ENCODE results near the gene NPDC1.

The NPDC1 gene

DNA sequence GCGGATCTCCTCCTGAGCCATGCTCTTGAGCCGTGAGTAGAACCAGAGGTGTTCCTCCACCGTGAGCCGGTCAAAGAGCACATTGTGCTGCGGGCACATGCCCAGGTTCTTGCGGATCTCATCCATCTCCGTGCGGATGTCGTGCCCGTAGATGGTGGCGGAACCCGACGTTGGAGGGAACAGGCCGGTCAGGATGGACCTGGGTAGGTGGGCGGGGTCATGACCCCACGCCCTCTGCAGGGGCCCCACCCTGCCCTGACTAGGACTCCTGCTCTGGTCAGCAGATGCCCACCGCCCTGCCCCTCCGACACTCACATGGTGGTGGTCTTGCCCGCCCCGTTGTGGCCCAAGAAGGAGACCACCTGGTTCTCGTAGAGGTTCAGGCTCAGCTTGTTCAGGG is 30.0 kb downstream of the NPDC1 start:
- peaks cover 0 to 3% (median 0%) of the 10 kb centered on the region in 4 experiments for H3K4me1 ChIP-seq (ENCODE audit: control extremely low read depth in 1 of 4, control insufficient read depth in 4 of 4, insufficient read depth in 4 of 4, low read length in 3 of 4)
- no peak overlapping the region for H3K4me3 ChIP-seq (ENCODE audit: control insufficient read depth in 1 of 7, extremely low read depth in 1 of 7, insufficient read depth in 4 of 7, low read depth in 2 of 7, low read length in 6 of 7)
- 98% methylated on average over 20 of the region's 21 CpGs for WGBS (ENCODE audit: insufficient coverage)
- ChIA-PET CTCF (no interaction called here), POLR2A (no interaction called here)
- no peaks in the 10 kb centered on the region for H3K9me3 ChIP-seq (ENCODE audit: control extremely low read depth in 1 of 5, control insufficient read depth in 4 of 5, insufficient read depth in 2 of 5, low read depth in 1 of 5, low read length in 4 of 5)
- no peak for DNase-seq
- no peaks in the 10 kb centered on the region for H3K27me3 ChIP-seq (replicated peaks in 2 of 5; ENCODE audit: control insufficient read depth in 4 of 5, insufficient read depth in 5 of 5, low read length in 4 of 5)
- no peak overlapping the region for H3K27ac ChIP-seq (ENCODE audit: insufficient read depth in 1 of 2, low read depth in 1 of 2, low read length in 2 of 2, poor library complexity in 1 of 2, severe bottlenecking in 2 of 2)
- H3K36me3 ChIP-seq (ENCODE audit: control insufficient read depth in 4 of 4, insufficient read depth in 4 of 4, low read length in 3 of 4) = peaks cover 2 to 91% (median 51%) of the 10 kb centered on the region in 4 experiments

DNA sequence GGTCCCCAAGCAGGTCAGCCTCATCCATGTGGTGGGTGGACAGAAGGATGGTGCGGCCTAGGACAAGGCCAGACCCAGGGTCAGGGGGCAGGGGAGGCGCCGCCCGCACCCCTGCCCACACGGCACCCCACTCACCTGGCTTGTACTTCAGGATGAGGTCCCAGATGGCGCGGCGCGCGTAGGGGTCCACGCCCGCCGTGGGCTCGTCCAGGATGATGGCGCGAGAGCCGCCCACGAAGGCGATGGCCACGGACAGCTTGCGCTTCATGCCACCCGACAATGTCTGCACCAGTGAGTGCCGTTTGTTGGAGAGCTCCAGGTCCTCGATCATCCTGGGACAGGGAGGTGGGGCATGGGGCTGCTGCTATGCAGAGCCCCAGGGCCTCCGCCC is 30.4 kb downstream of the NPDC1 start:
- WGBS (ENCODE audit: insufficient coverage) = 99% methylated on average over 24 of the region's 25 CpGs
- H3K27ac ChIP-seq (ENCODE audit: insufficient read depth in 1 of 2, low read depth in 1 of 2, low read length in 2 of 2, poor library complexity in 1 of 2, severe bottlenecking in 2 of 2) = no peak overlapping the region
- no peaks in the 10 kb centered on the region for H3K9me3 ChIP-seq (ENCODE audit: control extremely low read depth in 1 of 5, control insufficient read depth in 4 of 5, insufficient read depth in 2 of 5, low read depth in 1 of 5, low read length in 4 of 5)
- CTCF ChIA-PET = interaction anchor here (1.1 kb wide), 1 partner anchor 67 kb away, joined by 3 read pairs; no protein-coding TSS in a partner anchor
- POLR2A ChIA-PET = no interaction called here
- peaks cover 2 to 88% (median 50%) of the 10 kb centered on the region in 4 experiments for H3K36me3 ChIP-seq (ENCODE audit: control insufficient read depth in 4 of 4, insufficient read depth in 4 of 4, low read length in 3 of 4)
- H3K4me3 ChIP-seq (ENCODE audit: control insufficient read depth in 1 of 7, extremely low read depth in 1 of 7, insufficient read depth in 4 of 7, low read depth in 2 of 7, low read length in 6 of 7) = no peak overlapping the region
- H3K27me3 ChIP-seq (replicated peaks in 2 of 5; ENCODE audit: control insufficient read depth in 4 of 5, insufficient read depth in 5 of 5, low read length in 4 of 5) = no peaks in the 10 kb centered on the region
- DNase-seq = no peak
- H3K4me1 ChIP-seq (ENCODE audit: control extremely low read depth in 1 of 4, control insufficient read depth in 4 of 4, insufficient read depth in 4 of 4, low read length in 3 of 4) = peaks cover 0 to 3% (median 0%) of the 10 kb centered on the region in 4 experiments

DNA sequence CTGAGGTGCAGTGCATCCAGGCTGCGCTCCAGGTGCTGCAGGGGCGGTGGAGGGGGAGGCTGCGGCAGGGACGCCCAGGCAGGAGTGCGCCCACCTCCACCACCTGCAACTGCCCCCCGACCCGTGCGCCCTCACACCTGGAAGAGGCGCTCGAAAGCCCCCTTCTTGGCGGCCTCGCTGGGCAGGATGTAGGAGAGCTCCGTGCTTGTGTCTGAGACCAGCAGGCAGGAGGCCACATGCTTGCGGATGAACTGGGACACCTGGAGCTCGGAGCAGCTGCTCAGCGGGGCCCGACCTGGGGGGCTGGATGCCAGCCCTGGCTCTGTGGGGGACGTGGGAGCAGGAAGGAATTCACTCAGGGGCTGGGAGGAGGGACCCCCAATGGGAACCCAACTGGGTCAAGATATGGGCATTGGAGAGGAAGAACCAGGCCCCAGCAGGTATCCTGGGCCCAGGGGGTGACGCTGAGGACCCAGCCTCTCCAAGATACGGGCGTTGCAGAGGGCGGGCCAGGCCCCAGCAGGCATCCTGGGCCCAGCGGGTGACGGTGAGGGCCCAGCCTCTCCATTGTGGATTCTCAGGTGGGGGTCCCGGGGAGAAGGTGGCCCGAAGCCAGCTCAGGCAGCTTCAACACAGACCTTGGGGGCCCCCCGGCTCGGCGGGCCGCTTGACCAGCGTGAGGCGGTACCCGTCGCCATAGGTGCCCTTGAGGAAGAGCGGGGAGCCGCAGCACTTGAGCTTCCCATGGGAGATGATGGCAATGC is 31.0 kb downstream of the NPDC1 start:
- no peak for DNase-seq
- H3K27me3 ChIP-seq (replicated peaks in 2 of 5; ENCODE audit: control insufficient read depth in 4 of 5, insufficient read depth in 5 of 5, low read length in 4 of 5) = no peaks in the 10 kb centered on the region
- no peak overlapping the region for H3K4me3 ChIP-seq (ENCODE audit: control insufficient read depth in 1 of 7, extremely low read depth in 1 of 7, insufficient read depth in 4 of 7, low read depth in 2 of 7, low read length in 6 of 7)
- ChIA-PET POLR2A (no interaction called here), CTCF (interaction anchor here (1.1 to 2.0 kb wide), 3 partner anchors 9 to 67 kb away, joined by 3 to 7 read pairs (median 3); no protein-coding TSS in a partner anchor)
- H3K4me1 ChIP-seq (ENCODE audit: control extremely low read depth in 1 of 4, control insufficient read depth in 4 of 4, insufficient read depth in 4 of 4, low read length in 3 of 4) = peaks cover 0 to 3% (median 0%) of the 10 kb centered on the region in 4 experiments
- H3K36me3 ChIP-seq (ENCODE audit: control insufficient read depth in 4 of 4, insufficient read depth in 4 of 4, low read length in 3 of 4) = peaks cover 2 to 86% (median 49%) of the 10 kb centered on the region in 4 experiments
- no peak overlapping the region for H3K27ac ChIP-seq (ENCODE audit: insufficient read depth in 1 of 2, low read depth in 1 of 2, low read length in 2 of 2, poor library complexity in 1 of 2, severe bottlenecking in 2 of 2)
- 97% methylated on average over 36 of the region's 36 CpGs for WGBS (ENCODE audit: insufficient coverage)
- H3K9me3 ChIP-seq (ENCODE audit: control extremely low read depth in 1 of 5, control insufficient read depth in 4 of 5, insufficient read depth in 2 of 5, low read depth in 1 of 5, low read length in 4 of 5) = no peaks in the 10 kb centered on the region

DNA sequence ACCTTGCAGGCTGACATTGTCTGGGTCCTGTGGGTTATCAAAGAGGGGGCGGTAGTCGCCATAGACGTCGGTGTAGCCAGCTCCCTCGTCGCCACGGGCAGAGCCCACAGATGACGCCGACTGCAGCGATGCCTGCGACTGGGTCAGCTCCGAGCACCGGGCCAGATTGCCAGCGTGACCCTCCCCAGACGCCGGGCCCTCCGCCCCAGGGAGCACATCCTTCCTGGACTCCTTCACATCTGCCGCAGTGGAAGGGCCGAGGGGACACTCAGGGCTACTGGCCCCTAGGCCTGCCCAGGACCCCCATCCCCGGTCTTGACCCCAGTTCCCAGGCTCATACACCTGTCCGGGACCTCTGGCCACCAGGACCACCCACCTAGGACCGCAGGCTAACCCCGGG is 31.8 kb downstream of the NPDC1 start:
- Histone ChIP-seq H3K27ac (ENCODE audit: insufficient read depth in 1 of 2, low read depth in 1 of 2, low read length in 2 of 2, poor library complexity in 1 of 2, severe bottlenecking in 2 of 2) (no peak overlapping the region), H3K4me1 (ENCODE audit: control extremely low read depth in 1 of 4, control insufficient read depth in 4 of 4, insufficient read depth in 4 of 4, low read length in 3 of 4) (peaks cover 0 to 3% (median 0%) of the 10 kb centered on the region in 4 experiments), H3K9me3 (ENCODE audit: control extremely low read depth in 1 of 5, control insufficient read depth in 4 of 5, insufficient read depth in 2 of 5, low read depth in 1 of 5, low read length in 4 of 5) (no peaks in the 10 kb centered on the region), H3K27me3 (replicated peaks in 2 of 5; ENCODE audit: control insufficient read depth in 4 of 5, insufficient read depth in 5 of 5, low read length in 4 of 5) (no peaks in the 10 kb centered on the region), H3K4me3 (ENCODE audit: control insufficient read depth in 1 of 7, extremely low read depth in 1 of 7, insufficient read depth in 4 of 7, low read depth in 2 of 7, low read length in 6 of 7) (no peak overlapping the region), H3K36me3 (ENCODE audit: control insufficient read depth in 4 of 4, insufficient read depth in 4 of 4, low read length in 3 of 4) (peaks cover 2 to 84% (median 49%) of the 10 kb centered on the region in 4 experiments)
- POLR2A ChIA-PET = no interaction called here
- WGBS (ENCODE audit: insufficient coverage) = 93% methylated on average over 23 of the region's 23 CpGs
- CTCF ChIA-PET = interaction anchor here (1.4 to 2.0 kb wide), 2 partner anchors 8 to 15 kb away, joined by 3 to 7 read pairs; no protein-coding TSS in a partner anchor
- DNase-seq = no peak

DNA sequence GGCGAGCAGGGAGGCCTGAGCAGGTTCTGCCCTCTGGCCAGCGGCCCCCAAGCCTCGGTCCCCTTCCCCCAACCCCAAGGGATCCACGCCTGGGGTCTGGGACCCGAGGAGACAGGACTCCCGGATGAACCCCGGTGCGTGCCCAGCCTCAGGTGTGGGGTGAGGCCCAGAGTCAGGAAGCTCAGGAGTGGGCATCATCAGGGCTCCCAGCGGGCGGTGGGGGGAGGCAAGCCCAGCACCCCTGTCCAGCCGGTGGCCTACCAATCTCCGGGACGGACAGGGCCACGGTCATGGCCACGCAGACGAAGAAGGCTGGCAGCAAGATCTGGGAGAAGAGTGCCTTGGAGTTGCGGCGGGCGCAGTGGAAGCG is 32.4 kb downstream of the NPDC1 start:
- no peaks in the 10 kb centered on the region for H3K27me3 ChIP-seq (replicated peaks in 2 of 5; ENCODE audit: control insufficient read depth in 4 of 5, insufficient read depth in 5 of 5, low read length in 4 of 5)
- no peak overlapping the region for H3K4me3 ChIP-seq (ENCODE audit: control insufficient read depth in 1 of 7, extremely low read depth in 1 of 7, insufficient read depth in 4 of 7, low read depth in 2 of 7, low read length in 6 of 7)
- H3K36me3 ChIP-seq (ENCODE audit: control insufficient read depth in 4 of 4, insufficient read depth in 4 of 4, low read length in 3 of 4) = peaks cover 2 to 79% (median 43%) of the 10 kb centered on the region in 4 experiments
- ChIA-PET CTCF (interaction anchor here (2.0 kb wide), 1 partner anchor 16 kb away, joined by 7 read pairs; no protein-coding TSS in a partner anchor), POLR2A (no interaction called here)
- WGBS (ENCODE audit: insufficient coverage) = 98% methylated on average over 9 of the region's 20 CpGs
- no peak overlapping the region for H3K27ac ChIP-seq (ENCODE audit: insufficient read depth in 1 of 2, low read depth in 1 of 2, low read length in 2 of 2, poor library complexity in 1 of 2, severe bottlenecking in 2 of 2)
- peaks cover 0 to under 1% (median 0%) of the 10 kb centered on the region in 4 experiments for H3K4me1 ChIP-seq (ENCODE audit: control extremely low read depth in 1 of 4, control insufficient read depth in 4 of 4, insufficient read depth in 4 of 4, low read length in 3 of 4)
- no peaks in the 10 kb centered on the region for H3K9me3 ChIP-seq (ENCODE audit: control extremely low read depth in 1 of 5, control insufficient read depth in 4 of 5, insufficient read depth in 2 of 5, low read depth in 1 of 5, low read length in 4 of 5)
- DNase-seq = no peak

DNA sequence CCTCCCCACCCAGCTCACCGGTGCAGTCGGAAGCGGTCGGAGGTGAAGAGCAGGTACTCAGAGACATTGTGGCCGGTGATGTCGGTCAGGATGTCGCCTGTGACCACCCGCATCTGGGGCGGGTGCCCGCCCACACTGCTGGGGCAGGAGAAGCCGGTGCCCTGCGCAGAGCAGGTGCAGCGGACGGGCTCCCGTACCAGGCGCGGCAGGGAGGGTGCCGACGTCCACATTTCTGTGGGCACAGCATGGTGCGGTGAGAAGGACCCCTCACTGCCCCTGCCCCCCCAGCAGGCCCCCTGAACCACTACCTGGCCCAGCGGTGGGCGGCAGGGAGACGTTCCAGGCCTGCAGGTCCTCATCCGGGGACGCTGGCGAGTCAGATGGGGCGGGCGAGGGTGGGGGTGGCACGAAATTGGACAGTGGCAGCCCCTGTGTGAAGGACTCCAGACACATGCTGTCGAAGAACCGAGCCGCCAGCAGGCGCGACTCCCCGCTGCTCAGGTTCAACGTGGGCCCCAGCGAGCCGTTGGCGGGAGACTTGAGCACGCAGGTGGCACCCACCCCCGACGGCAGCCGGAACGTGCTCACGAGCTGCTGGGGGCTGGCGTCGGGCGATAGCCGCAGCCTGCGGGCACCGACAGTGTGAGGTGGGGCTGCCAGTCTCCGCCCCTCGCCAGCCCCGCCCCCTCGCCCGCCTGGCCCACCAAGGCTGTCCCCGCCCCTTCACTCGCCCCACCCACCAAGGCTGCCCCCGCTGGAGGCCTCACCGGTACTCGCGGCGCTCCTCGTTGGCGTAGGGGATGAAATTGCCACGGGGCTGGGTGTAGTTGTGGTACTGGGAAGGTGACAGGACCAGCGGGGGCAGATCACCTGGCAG is 33.0 kb downstream of the NPDC1 start:
- POLR2A ChIA-PET = no interaction called here
- 93% methylated on average over 50 of the region's 67 CpGs for WGBS (ENCODE audit: insufficient coverage)
- H3K36me3 ChIP-seq (ENCODE audit: control insufficient read depth in 4 of 4, insufficient read depth in 4 of 4, low read length in 3 of 4) = peaks cover 2 to 84% (median 44%) of the 10 kb centered on the region in 4 experiments

More for the DNA sequence above, 33.0 kb downstream of the NPDC1 start:
- CTCF ChIA-PET = interaction anchor here (2.0 kb wide), 1 partner anchor 17 kb away, joined by 7 read pairs; no protein-coding TSS in a partner anchor
- Histone ChIP-seq H3K9me3 (ENCODE audit: control extremely low read depth in 1 of 5, control insufficient read depth in 4 of 5, insufficient read depth in 2 of 5, low read depth in 1 of 5, low read length in 4 of 5) (no peaks in the 10 kb centered on the region), H3K27me3 (replicated peaks in 2 of 5; ENCODE audit: control insufficient read depth in 4 of 5, insufficient read depth in 5 of 5, low read length in 4 of 5) (no peaks in the 10 kb centered on the region), H3K27ac (ENCODE audit: insufficient read depth in 1 of 2, low read depth in 1 of 2, low read length in 2 of 2, poor library complexity in 1 of 2, severe bottlenecking in 2 of 2) (no peak overlapping the region), H3K4me3 (ENCODE audit: control insufficient read depth in 1 of 7, extremely low read depth in 1 of 7, insufficient read depth in 4 of 7, low read depth in 2 of 7, low read length in 6 of 7) (no peak overlapping the region), H3K4me1 (ENCODE audit: control extremely low read depth in 1 of 4, control insufficient read depth in 4 of 4, insufficient read depth in 4 of 4, low read length in 3 of 4) (no peaks in the 10 kb centered on the region)
- DNase-seq = no peak

Data from common myeloid progenitor, CD34-positive (primary cell).